Left ventricle myocardium inferior (tissue), 1 donor: Measurements from ENCODE around the gene KCNJ5. TPM values are rescaled to one million over a fixed set of nuclear protein-coding genes. Genes with fewer than 3 reads are reported as not detected.
A peak's percentile ranks its signal among the peaks of the same experiment; 100 is the strongest.

Experiments
- DNase-seq: peaks from one replicate; pipeline ENCODE4 v3.0.0-alpha.2; 2020
- H3K27ac ChIP-seq: fragments of 200-600 bp; replicated peaks from 2 replicates; pipeline ENCODE4 v1.8.0; 2021
- H3K27me3 ChIP-seq: fragments of 200-600 bp; 2 replicates; pipeline ENCODE4 v1.8.0; 2021; ENCODE audit warnings: low read depth
- H3K36me3 ChIP-seq: fragments of 200-600 bp; 2 replicates; pipeline ENCODE4 v1.8.0; 2021
- H3K4me1 ChIP-seq: fragments of 200-600 bp; 2 replicates; pipeline ENCODE4 v1.8.0; 2021
- H3K4me3 ChIP-seq: fragments of 200-600 bp; 2 replicates; pipeline ENCODE4 v1.8.0; 2021; ENCODE audit warnings: mild to moderate bottlenecking, moderate library complexity
- H3K9me3 ChIP-seq: fragments of 200-600 bp; replicated peaks from 2 replicates; pipeline ENCODE4 v1.8.0; 2021
- intact Hi-C: fragments of 100-400 bp; cut with micrococcal nuclease; formaldehyde crosslinking; loops from one replicate; pipeline ENCODE4 v1.11.0; 2022
- total RNA-seq: library from RNA; stranded (reverse); fragmentation: NEBNext Ultra II Directional; extraction: Animal tissue kit (Norgen Biotek cat#: 25700); gene quantifications from one replicate; pipeline ENCODE4 v1.2.1, GENCODE V29; 2021
- TF ChIP-seq, protein P1 (sequence below): fragments of 200-600 bp; IDR thresholded peaks from 2 replicates; pipeline ENCODE4 v1.8.0; 2021; ENCODE audit warnings: antibody characterized with exemption, mild to moderate bottlenecking, borderline replicate concordance
- donor health status: DM: no; HTN: yes; CAD: no; lungs with severe emphysema.

Gene KCNJ5
- total RNA-seq, 1 donor from 2014 or later: 5.4 TPM

- H3K9me3 ChIP-seq: no peaks in the 10 kb centered on the region
- intact Hi-C loops: no loop called here
- H3K27ac ChIP-seq: peak overlapping the region; percentile 33
- DNase-seq: no peak
- H3K4me3 ChIP-seq: no peak overlapping the region
- no peaks in the 10 kb centered on the region for H3K36me3 ChIP-seq
- no peaks in the 10 kb centered on the region for H3K27me3 ChIP-seq
- peaks cover 77% of the 10 kb centered on the region for H3K4me1 ChIP-seq
- TF ChIP-seq, protein P1, sequence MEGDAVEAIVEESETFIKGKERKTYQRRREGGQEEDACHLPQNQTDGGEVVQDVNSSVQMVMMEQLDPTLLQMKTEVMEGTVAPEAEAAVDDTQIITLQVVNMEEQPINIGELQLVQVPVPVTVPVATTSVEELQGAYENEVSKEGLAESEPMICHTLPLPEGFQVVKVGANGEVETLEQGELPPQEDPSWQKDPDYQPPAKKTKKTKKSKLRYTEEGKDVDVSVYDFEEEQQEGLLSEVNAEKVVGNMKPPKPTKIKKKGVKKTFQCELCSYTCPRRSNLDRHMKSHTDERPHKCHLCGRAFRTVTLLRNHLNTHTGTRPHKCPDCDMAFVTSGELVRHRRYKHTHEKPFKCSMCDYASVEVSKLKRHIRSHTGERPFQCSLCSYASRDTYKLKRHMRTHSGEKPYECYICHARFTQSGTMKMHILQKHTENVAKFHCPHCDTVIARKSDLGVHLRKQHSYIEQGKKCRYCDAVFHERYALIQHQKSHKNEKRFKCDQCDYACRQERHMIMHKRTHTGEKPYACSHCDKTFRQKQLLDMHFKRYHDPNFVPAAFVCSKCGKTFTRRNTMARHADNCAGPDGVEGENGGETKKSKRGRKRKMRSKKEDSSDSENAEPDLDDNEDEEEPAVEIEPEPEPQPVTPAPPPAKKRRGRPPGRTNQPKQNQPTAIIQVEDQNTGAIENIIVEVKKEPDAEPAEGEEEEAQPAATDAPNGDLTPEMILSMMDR: no peak
These were observed 6.7 kb downstream of the KCNJ5 start for GRCh38 chr11:128897826-128898225.

DNA sequence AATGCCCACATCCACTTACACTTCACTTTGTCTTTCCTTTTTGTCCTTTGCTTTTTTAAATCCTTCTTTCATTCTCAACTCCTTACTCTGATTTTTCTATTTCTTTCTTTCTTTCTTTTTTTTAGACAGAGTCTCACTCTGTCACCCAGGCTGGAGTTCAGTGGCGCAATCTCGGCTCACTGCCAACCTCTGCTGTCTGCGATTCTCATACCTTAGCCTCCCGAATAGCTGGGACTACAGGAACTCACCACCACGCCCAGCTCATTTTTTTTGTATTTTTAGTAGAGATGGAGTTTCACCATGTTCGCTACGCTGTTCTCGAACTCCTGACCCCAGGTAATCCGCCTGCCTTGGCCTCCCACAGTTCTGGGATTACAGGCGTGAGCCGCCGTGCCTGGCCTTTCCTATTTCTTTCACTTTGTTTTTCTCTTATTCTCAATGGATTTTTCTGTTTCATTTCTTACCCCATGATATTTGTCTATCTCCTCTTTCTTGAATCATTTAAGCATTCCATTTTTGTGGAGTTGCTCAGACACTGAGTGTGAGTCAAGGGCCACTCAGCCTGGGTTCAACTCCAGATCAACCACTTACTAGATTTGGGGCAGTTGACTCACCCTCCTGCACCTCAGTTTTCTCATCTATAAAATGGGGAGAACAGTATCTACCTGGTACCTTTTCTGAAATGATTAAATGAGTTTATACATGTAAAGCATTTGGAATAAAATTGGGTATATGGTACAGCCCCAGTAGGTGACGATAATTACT, 7.6 kb downstream of the KCNJ5 start:
- DNase-seq: no peak
- no peak overlapping the region for H3K4me3 ChIP-seq
- TF ChIP-seq, protein P1: no peak
- no peaks in the 10 kb centered on the region for H3K36me3 ChIP-seq
- H3K9me3 ChIP-seq: no peaks in the 10 kb centered on the region
- peaks cover 67% of the 10 kb centered on the region for H3K4me1 ChIP-seq
- intact Hi-C loops: no loop called here
- H3K27me3 ChIP-seq: no peaks in the 10 kb centered on the region
- peak overlapping the region; percentile 33 for H3K27ac ChIP-seq

GRCh38 chr11:128900468-128900867, 9.3 kb downstream of the KCNJ5 start:
- Histone ChIP-seq H3K9me3 (no peaks in the 10 kb centered on the region), H3K4me1 (peaks cover 65% of the 10 kb centered on the region), H3K4me3 (no peak overlapping the region), H3K36me3 (no peaks in the 10 kb centered on the region), H3K27me3 (no peaks in the 10 kb centered on the region), H3K27ac (peak overlapping the region; percentile 46)
- no peak for DNase-seq
- TF ChIP-seq, protein P1: no peak
- intact Hi-C loops: no loop called here

- H3K4me3 ChIP-seq: no peak overlapping the region
- peaks cover 61% of the 10 kb centered on the region for H3K4me1 ChIP-seq
- no peak for DNase-seq
These were observed 10.7 kb downstream of the KCNJ5 start for GRCh38 chr11:128901653-128902514.

DNA sequence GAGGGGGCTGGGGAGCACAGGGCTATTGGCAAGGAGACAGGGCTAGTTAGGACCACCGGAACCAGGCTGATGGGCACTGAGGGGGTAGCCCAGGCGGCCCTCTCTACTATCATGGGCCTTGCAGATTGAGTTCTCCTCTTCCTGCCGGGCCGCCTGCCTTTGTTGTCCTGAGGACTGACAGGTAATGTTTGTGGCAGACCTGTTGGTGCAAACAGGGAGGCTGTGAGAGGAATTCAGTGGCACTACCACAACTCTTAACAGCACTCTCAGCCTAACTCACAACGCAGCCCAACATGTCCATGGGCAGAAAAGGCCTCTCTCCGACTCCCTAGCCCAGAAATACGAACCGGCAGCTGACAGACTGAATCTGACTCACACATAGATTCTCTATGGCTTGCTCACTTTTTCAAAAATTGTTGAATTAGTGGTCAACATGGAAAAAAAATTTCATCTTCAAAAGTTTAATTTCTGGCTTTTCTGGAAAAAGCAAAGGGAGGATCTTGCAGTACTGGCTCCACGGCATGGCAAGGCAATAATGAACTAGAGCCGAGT, 11.4 kb downstream of the KCNJ5 start:
- Histone ChIP-seq H3K4me1 (peaks cover 60% of the 10 kb centered on the region), H3K36me3 (no peaks in the 10 kb centered on the region), H3K27ac (no peak overlapping the region), H3K4me3 (no peak overlapping the region), H3K9me3 (no peaks in the 10 kb centered on the region), H3K27me3 (peaks cover 12% of the 10 kb centered on the region)
- DNase-seq: no peak
- TF ChIP-seq, protein P1: no peak
- intact Hi-C loops: no loop called here

More at GRCh38 chr11:128901653-128902514, 10.7 kb downstream of the KCNJ5 start:
- H3K36me3 ChIP-seq: no peaks in the 10 kb centered on the region
- peaks cover 9% of the 10 kb centered on the region for H3K27me3 ChIP-seq
- intact Hi-C loops: no loop called here
- no peak overlapping the region for H3K27ac ChIP-seq
- TF ChIP-seq, protein P1: no peak
- no peaks in the 10 kb centered on the region for H3K9me3 ChIP-seq
